Heart right ventricle (tissue), 16 donors: Measurements from ENCODE around the gene CCDC197. TPM values are rescaled to one million over a fixed set of nuclear protein-coding genes. Genes with fewer than 3 reads are reported as not detected.
A peak's percentile ranks its signal among the peaks of the same experiment; 100 is the strongest.

ENCODE experiments used
- ATAC-seq, 8 donors: fragments of 200-7000 bp; cut with Tn5 transposase; one replicate each; pipeline ENCODE4 v1.9.1; 2020; ENCODE audit warnings: mild to moderate bottlenecking in 8 of 8, moderate library complexity in 8 of 8, moderate number of reproducible peaks in 1 of 8
- DNase-seq, 2 donors: peaks; one replicate each; pipeline ENCODE4 v3.0.0-alpha.2; 2020
- H3K27ac ChIP-seq, 10 donors: fragments of 200-600 bp; sonication (generic) in 2 of 10; one replicate each; pipeline versions ENCODE4 v1.5.0 to v1.8.0; 2020 to 2022; ENCODE audit warnings: mild to moderate bottlenecking in 3 of 10
- H3K27me3 ChIP-seq, 7 donors: fragments of 200-600 bp; one replicate each; pipeline ENCODE4 v1.8.0; 2021 to 2022; ENCODE audit warnings: mild to moderate bottlenecking in 2 of 7
- H3K36me3 ChIP-seq, 9 donors: fragments of 200-600 bp; sonication (generic) in 1 of 9; one replicate each; pipeline versions ENCODE4 v1.5.0 to v1.8.0; 2020 to 2022; ENCODE audit warnings: mild to moderate bottlenecking in 2 of 9
- H3K4me1 ChIP-seq, 9 donors: fragments of 200-600 bp; sonication (generic) in 1 of 9; one replicate each; pipeline versions ENCODE4 v1.5.0 to v1.8.0; 2020 to 2022; ENCODE audit warnings: mild to moderate bottlenecking in 4 of 9
- H3K4me3 ChIP-seq, 10 donors: fragments of 200-600 bp; sonication (generic) in 2 of 10; one replicate each; pipeline versions ENCODE4 v1.5.0 to v1.8.0; 2020 to 2022; ENCODE audit warnings: mild to moderate bottlenecking in 7 of 10, moderate library complexity in 2 of 10
- H3K9me3 ChIP-seq, 11 donors: fragments of 200-600 bp in 10 of 11; sonication (generic) in 2 of 11; one replicate each; pipeline versions ENCODE4 v1.5.0 to v1.8.0; 2013 to 2022; ENCODE audit warnings: mild to moderate bottlenecking in 2 of 11, control low read depth in 1 of 11, moderate library complexity in 1 of 11
- CTCF ChIP-seq, 9 donors: fragments of 200-600 bp; sonication (generic) in 2 of 9; IDR thresholded peaks; one replicate each; pipeline versions ENCODE4 v1.5.0 to v1.8.0; 2021 to 2022; ENCODE audit warnings: antibody characterized with exemption in 9 of 9, mild to moderate bottlenecking in 5 of 9, moderate library complexity in 1 of 9
- whole genome bisulfite sequencing, 2 donors: extraction: QIAGEN DNeasy Blood & Tissue Kit; methylation state at CpG; one replicate each; pipeline ENCODE4 v1.1.7; 2013; ENCODE audit warnings: inconsistent platforms in 1 of 2; 5-methylcytosine and 5-hydroxymethylcytosine counted together
- intact Hi-C, 10 donors: fragments of 100-400 bp; cut with DNase I; formaldehyde crosslinking; loops; one replicate each; pipeline versions ENCODE4 v1.11.1 to v1.14.2; 2022
- polyA plus RNA-seq, 2 donors: library from polyadenylated mRNA; stranded (reverse); fragments of 200-250 nt; gene quantifications; one replicate each; pipeline ENCODE4 v1.2.3, GENCODE V29; 2013
- total RNA-seq, 10 donors: library from RNA; stranded (reverse); fragmentation: NEBNext Ultra II Directional in 3 of 10; extraction: Animal tissue kit (Norgen Biotek cat#: 25700) in 3 of 10; gene quantifications; one replicate each; pipeline versions ENCODE4 v1.2.1 to v1.2.4, GENCODE V29; 2021 to 2023
- donor health status: Arrhythmogenic right ventricular cardiomyopathy.
- donor health status: ischemic (EF 13 %, LVEDD 7.1; RV severe dilation, severe dysfunction).
- donor health status: healthy with polysubstance abuse.
- donor health status: DM: no; HTN: yes; CAD: no.
- donor health status: DM: no; HTN: no; CAD: no.
- donor health status: ischemic (EF 25% LVEDD 6.9; RV normal size, moderate dysfunction).
- donor health status: ischemic (EF 25% LVEDD 5.7; RV mildly dilated, moderate dysfunction).
- donor health status: healthy.
- donor health status: DM: yes; HTN: yes; CAD: no.
- donor health status: Ischemic cardiomyopathy.
- donor health status: ischemic (EF 35%, LVEDD 5.7; RV mildly dilated, moderate dysfunction).
- donor health status: nonischemic (EF 11% LVEDD 7.7; RV severe dilation, severe dysfunction).
- donor health status: DM: yes; HTN: yes; CAD: no.
- donor health status: PGD.
- donor health status: ischemic (EF 29% LVEDD 5.4; RV normal size, mild dysfunction).
- donor health status: nonischemic (EF 23%, LVEDD 6.1; RV moderate dilation, normal function).

Gene CCDC197
- total and polyA plus RNA-seq, 12 donors: 0.40 to 1.6 (median 0.86) TPM; not detected in 2

- Histone ChIP-seq H3K9me3 (no peaks in the 10 kb centered on the region), H3K27ac (no peak overlapping the region), H3K4me1 (peaks cover 0 to 8% (median 0%) of the 10 kb centered on the region in 9 donors), H3K4me3 (no peak overlapping the region), H3K36me3 (no peaks in the 10 kb centered on the region), H3K27me3 (peaks cover 0 to 1% (median 0%) of the 10 kb centered on the region in 7 donors)
- whole genome bisulfite sequencing, 2 donors: 76 to 84% methylated on average over 8 of the region's 8 CpGs
- ATAC-seq (peak in 1 of 8 donors; percentile 15), DNase-seq (no peak)
- no peak for TF ChIP-seq CTCF (IDR thresholded peaks at IDR 0.05)
- intact Hi-C loops: no loop called here
Measured at GRCh38 chr14:94016446-94016976, 19.4 kb downstream of the CCDC197 start.

- Histone ChIP-seq H3K36me3 (no peaks in the 10 kb centered on the region), H3K27me3 (peaks cover 0 to 4% (median 0%) of the 10 kb centered on the region in 7 donors), H3K4me1 (peaks cover 0 to 4% (median 0%) of the 10 kb centered on the region in 9 donors), H3K9me3 (no peaks in the 10 kb centered on the region), H3K4me3 (no peak overlapping the region), H3K27ac (no peak overlapping the region)
- no peak for DNase-seq
- intact Hi-C loops: no loop called here
- no peak for ATAC-seq
- TF ChIP-seq CTCF (IDR thresholded peaks at IDR 0.05): no peak
- 75 to 83% methylated on average over 8 of the region's 8 CpGs for WGBS, 2 donors
Measured at GRCh38 chr14:94018308-94018707, 21.2 kb downstream of the CCDC197 start.

- no peak for TF ChIP-seq CTCF (IDR thresholded peaks at IDR 0.05)
- Histone ChIP-seq H3K36me3 (no peaks in the 10 kb centered on the region), H3K4me3 (no peak overlapping the region), H3K27me3 (peaks cover 0 to 4% (median 0%) of the 10 kb centered on the region in 7 donors), H3K4me1 (peaks cover 0 to 4% (median 0%) of the 10 kb centered on the region in 9 donors), H3K9me3 (no peaks in the 10 kb centered on the region), H3K27ac (no peak overlapping the region)
- intact Hi-C loops: no loop called here
- WGBS, 2 donors: 82 to 87% methylated on average over 6 of the region's 6 CpGs
- no peak for DNase-seq
- no peak for ATAC-seq
Measured at GRCh38 chr14:94019329-94019728, 22.2 kb downstream of the CCDC197 start.

GRCh38 chr14:94020267-94020666 lies 23.2 kb downstream of the CCDC197 start:
- intact Hi-C loops: no loop called here
- no peak overlapping the region for H3K4me3 ChIP-seq
- 83 to 89% methylated on average over 4 of the region's 4 CpGs for WGBS, 2 donors
- no peak overlapping the region for H3K27ac ChIP-seq
- TF ChIP-seq CTCF (IDR thresholded peaks at IDR 0.05): no peak
- H3K36me3 ChIP-seq: no peaks in the 10 kb centered on the region
- ATAC-seq (no peak), DNase-seq (no peak)
- H3K27me3 ChIP-seq: peaks cover 0 to 4% (median 0%) of the 10 kb centered on the region in 7 donors
- no peaks in the 10 kb centered on the region for H3K9me3 ChIP-seq
- H3K4me1 ChIP-seq: peaks cover 0 to 4% (median 0%) of the 10 kb centered on the region in 9 donors
